H9 (cell line): ENCODE results near the gene XAF1. TPM values are rescaled to one million over a fixed set of nuclear protein-coding genes. Genes with fewer than 3 reads are reported as not detected.

ENCODE experiments used
- DNase-seq: peaks from one replicate; pipeline ENCODE4 v3.0.0-alpha.2; 2017
- H2AFZ ChIP-seq: one replicate; pipeline ENCODE4 v1.6.1; 2013; ENCODE audit warnings: mild to moderate bottlenecking, low read length, control low read depth, moderate library complexity
- H2AK5ac ChIP-seq: 2 replicates; pipeline ENCODE4 v1.6.1; 2013; ENCODE audit warnings: low read length, control low read depth, mixed read lengths; ENCODE audit not compliant: insufficient read length
- H2BK120ac ChIP-seq: one replicate; pipeline ENCODE4 v1.6.1; 2013; ENCODE audit warnings: low read depth, mild to moderate bottlenecking, low read length, control low read depth, inconsistent platforms; ENCODE audit not compliant: poor library complexity, severe bottlenecking
- H2BK12ac ChIP-seq: 2 replicates; pipeline ENCODE4 v1.6.1; 2013; ENCODE audit warnings: low read length, control low read depth, mixed read lengths, low read depth; ENCODE audit not compliant: insufficient read length
- H2BK15ac ChIP-seq: 2 replicates; pipeline ENCODE4 v1.6.1; 2013; ENCODE audit warnings: low read depth, low read length, control low read depth
- H2BK20ac ChIP-seq: one replicate; pipeline ENCODE4 v1.6.1; 2013; ENCODE audit warnings: low read depth, mild to moderate bottlenecking, low read length, control low read depth, inconsistent platforms; ENCODE audit not compliant: poor library complexity, severe bottlenecking
- H2BK5ac ChIP-seq: 2 replicates; pipeline ENCODE4 v1.6.1; 2013; ENCODE audit warnings: low read length, control low read depth, mixed read lengths; ENCODE audit not compliant: insufficient read length
- H3K14ac ChIP-seq: 2 replicates; pipeline ENCODE4 v1.6.1; 2013; ENCODE audit warnings: low read length, control low read depth; ENCODE audit not compliant: insufficient read depth
- H3K18ac ChIP-seq: 2 replicates; pipeline ENCODE4 v1.6.1; 2013; ENCODE audit warnings: low read depth, mild to moderate bottlenecking, mixed read lengths, low read length, control low read depth; ENCODE audit not compliant: insufficient read length
- H3K23ac ChIP-seq: 2 replicates; pipeline ENCODE4 v1.6.1; 2013; ENCODE audit warnings: low read length, control low read depth, mixed read lengths, low read depth; ENCODE audit not compliant: insufficient read length
- H3K23me2 ChIP-seq: 2 replicates; pipeline ENCODE4 v1.6.1; 2013; ENCODE audit warnings: low read depth, mild to moderate bottlenecking, mixed read lengths, low read length, control low read depth; ENCODE audit not compliant: insufficient read length, poor library complexity, severe bottlenecking
- H3K27ac ChIP-seq: 2 replicates; pipeline ENCODE4 v1.5.1; 2013; ENCODE audit warnings: low read length, control low read depth, mixed read lengths, low read depth; ENCODE audit not compliant: insufficient read length
- H3K27me3 ChIP-seq: 2 replicates; pipeline ENCODE4 v1.6.1; 2013; ENCODE audit warnings: low read length, control low read depth, inconsistent platforms; ENCODE audit not compliant: insufficient read depth
- H3K4ac ChIP-seq: 2 replicates; pipeline ENCODE4 v1.6.1; 2013; ENCODE audit warnings: low read depth, mild to moderate bottlenecking, control low read depth, inconsistent platforms, low read length, moderate library complexity
- H3K4me1 ChIP-seq: 2 replicates; pipeline ENCODE4 v1.6.1; 2013; ENCODE audit warnings: low read length, control low read depth, inconsistent platforms; ENCODE audit not compliant: insufficient read depth
- H3K4me2 ChIP-seq: 2 replicates; pipeline ENCODE4 v1.6.1; 2013; ENCODE audit warnings: low read length, control low read depth, mixed read lengths; ENCODE audit not compliant: insufficient read length, insufficient read depth
- H3K56ac ChIP-seq: 2 replicates; pipeline ENCODE4 v1.6.1; 2013; ENCODE audit warnings: low read depth, mild to moderate bottlenecking, mixed read lengths, low read length, control low read depth; ENCODE audit not compliant: insufficient read length
- H3K79me1 ChIP-seq: 2 replicates; pipeline ENCODE4 v1.6.1; 2013; ENCODE audit warnings: low read depth, mild to moderate bottlenecking, moderate library complexity, low read length, control low read depth, inconsistent platforms; ENCODE audit not compliant: insufficient read depth, poor library complexity, severe bottlenecking
- H3K79me2 ChIP-seq: 2 replicates; pipeline ENCODE4 v1.6.1; 2013; ENCODE audit warnings: low read length, control low read depth, inconsistent platforms; ENCODE audit not compliant: insufficient read depth
- H3K9ac ChIP-seq: 2 replicates; pipeline ENCODE4 v1.6.1; 2013; ENCODE audit warnings: low read length, control low read depth, mixed read lengths; ENCODE audit not compliant: insufficient read length; ENCODE audit errors: extremely low read depth
- H3K9me3 ChIP-seq: one replicate; pipeline ENCODE4 v1.6.1; 2013; ENCODE audit warnings: low read depth, low read length, inconsistent platforms; ENCODE audit not compliant: control insufficient read depth
- H3T11ph ChIP-seq: one replicate; pipeline ENCODE4 v1.6.1; 2013; ENCODE audit warnings: mild to moderate bottlenecking, low read length, control low read depth, inconsistent platforms
- H4K20me1 ChIP-seq: one replicate; pipeline ENCODE4 v1.6.1; 2013; ENCODE audit not compliant: control insufficient read depth, insufficient read length, insufficient read depth
- H4K5ac ChIP-seq: 2 replicates; pipeline ENCODE4 v1.6.1; 2013; ENCODE audit warnings: low read depth, mild to moderate bottlenecking, mixed read lengths, low read length, control low read depth; ENCODE audit not compliant: insufficient read length
- H4K8ac ChIP-seq: replicated peaks from 2 replicates; pipeline ENCODE4 v1.6.1; 2013; ENCODE audit warnings: low read length, control low read depth, mixed read lengths, low read depth; ENCODE audit not compliant: insufficient read length
- H4K91ac ChIP-seq: 2 replicates; pipeline ENCODE4 v1.6.1; 2013; ENCODE audit warnings: low read depth, mild to moderate bottlenecking, moderate library complexity, mixed read lengths, low read length, control low read depth; ENCODE audit not compliant: insufficient read length
- H3K27ac Mint-ChIP-seq, 3 experiments: 2 replicates in 2 of 3; 3 replicates in 1 of 3; pipeline ENCODE4 v1.8.0; 2020 to 2021; ENCODE audit warnings: mixed read lengths in 3 of 3, mild to moderate bottlenecking in 1 of 3, moderate library complexity in 1 of 3
- H3K27me3 Mint-ChIP-seq: 2 replicates; pipeline ENCODE4 v1.8.0; 2021; ENCODE audit warnings: low read depth, mild to moderate bottlenecking, moderate library complexity, mixed read lengths
- H3K36me3 Mint-ChIP-seq, 3 experiments: 2 replicates in 2 of 3; 3 replicates in 1 of 3; pipeline ENCODE4 v1.8.0; 2020 to 2021; ENCODE audit warnings: low read depth in 3 of 3, mixed read lengths in 3 of 3; ENCODE audit not compliant: insufficient read depth in 1 of 3
- H3K4me1 Mint-ChIP-seq, 2 experiments: 2 replicates each; pipeline ENCODE4 v1.8.0; 2020; ENCODE audit warnings: mixed read lengths in 2 of 2
- H3K4me3 Mint-ChIP-seq, 2 experiments: 2 replicates in 1 of 2; 3 replicates in 1 of 2; pipeline ENCODE4 v1.8.0; 2020 to 2021; ENCODE audit warnings: mild to moderate bottlenecking in 2 of 2, mixed read lengths in 2 of 2, moderate library complexity in 1 of 2
- H3K9me3 Mint-ChIP-seq, 2 experiments: 2 replicates in 1 of 2; 3 replicates in 1 of 2; pipeline ENCODE4 v1.8.0; 2020; ENCODE audit warnings: mild to moderate bottlenecking in 2 of 2, mixed read lengths in 2 of 2, moderate library complexity in 1 of 2
- CTCF ChIP-seq: fragments of 200-600 bp; sonication (generic); conservative IDR thresholded peaks from 3 replicates; pipeline ENCODE4 v1.8.0; 2021; ENCODE audit warnings: antibody characterized with exemption, mild to moderate bottlenecking
- WGBS: extraction: QIAGEN DNeasy Blood & Tissue Kit; methylation state at CpG from one replicate; pipeline ENCODE4 v1.1.7; 2013; ENCODE audit warnings: missing lambda C conversion rate, low lambda C conversion rate, mixed read lengths; ENCODE audit not compliant: insufficient read length; ENCODE audit errors: extremely low coverage; 5-methylcytosine and 5-hydroxymethylcytosine counted together
- total RNA-seq: library from RNA; stranded (reverse); gene quantifications from 2 replicates; pipeline ENCODE4 v1.2.1, GENCODE V29; 2021

XAF1 gene
- total RNA-seq, 1 experiment from 2014 or later: not detected

- WGBS: no CpG with 5 or more reads among the region's 12 CpGs
- Mint-ChIP-seq H3K27me3 (peaks cover 33% of the 10 kb centered on the region), H3K36me3 (no peaks in the 10 kb centered on the region; a peak in 1 of 7 replicates)
Observed at GRCh38 chr17:6708357-6708961, 47.4 kb upstream of the XAF1 start.

More at GRCh38 chr17:6708357-6708961, 47.4 kb upstream of the XAF1 start:
- Histone ChIP-seq H2AK5ac (no peak overlapping the region), H4K91ac (no peak overlapping the region), H3K4ac (no peak overlapping the region), H3K14ac (no peak overlapping the region), H2BK20ac (no peak overlapping the region), H3K4me1 (0 out of 2 replicates have a peak, but pooled peaks cover 2% of the 10 kb centered on the region), H3K27me3 (peaks cover 5% of the 10 kb centered on the region; the same call in 1 of the 2 replicates), H2AFZ (no peak overlapping the region), H4K8ac (no peak overlapping the region), H4K20me1 (no peaks in the 10 kb centered on the region), H3K27ac (no peak overlapping the region), H3K79me2 (no peaks in the 10 kb centered on the region), H3K18ac (no peak overlapping the region), H3K4me2 (no peak overlapping the region), H2BK120ac (no peak overlapping the region), H3K79me1 (no peaks in the 10 kb centered on the region), H2BK5ac (no peak overlapping the region), H3K23me2 (peaks cover 8% of the 10 kb centered on the region), H3K23ac (no peak overlapping the region), H2BK15ac (no peak overlapping the region), H3K9me3 (no peaks in the 10 kb centered on the region), H3T11ph (no peak overlapping the region), H3K56ac (no peak overlapping the region), H3K9ac (no peak overlapping the region), H4K5ac (no peak overlapping the region), H2BK12ac (no peak overlapping the region)
- H3K9me3 Mint-ChIP-seq: no peaks in the 10 kb centered on the region; a peak in 3 of 5 replicates
- no peak for DNase-seq
- H3K27ac Mint-ChIP-seq: no peak overlapping the region
- peaks cover 12 to 20% of the 10 kb centered on the region in 2 experiments for H3K4me1 Mint-ChIP-seq
- no peak overlapping the region for H3K4me3 Mint-ChIP-seq
- no peak for TF ChIP-seq CTCF
